Measurements from ENCODE around the gene FARP2. TPM values are rescaled to one million over a fixed set of nuclear protein-coding genes. Genes with fewer than 3 reads are reported as not detected.

Gene FARP2
- total and polyA plus RNA-seq, 2 of the 13 experiments (the other 11 are each of a cell fraction or from before 2014, with no cell fraction given) = 28.0 to 45.4 TPM

DNA sequence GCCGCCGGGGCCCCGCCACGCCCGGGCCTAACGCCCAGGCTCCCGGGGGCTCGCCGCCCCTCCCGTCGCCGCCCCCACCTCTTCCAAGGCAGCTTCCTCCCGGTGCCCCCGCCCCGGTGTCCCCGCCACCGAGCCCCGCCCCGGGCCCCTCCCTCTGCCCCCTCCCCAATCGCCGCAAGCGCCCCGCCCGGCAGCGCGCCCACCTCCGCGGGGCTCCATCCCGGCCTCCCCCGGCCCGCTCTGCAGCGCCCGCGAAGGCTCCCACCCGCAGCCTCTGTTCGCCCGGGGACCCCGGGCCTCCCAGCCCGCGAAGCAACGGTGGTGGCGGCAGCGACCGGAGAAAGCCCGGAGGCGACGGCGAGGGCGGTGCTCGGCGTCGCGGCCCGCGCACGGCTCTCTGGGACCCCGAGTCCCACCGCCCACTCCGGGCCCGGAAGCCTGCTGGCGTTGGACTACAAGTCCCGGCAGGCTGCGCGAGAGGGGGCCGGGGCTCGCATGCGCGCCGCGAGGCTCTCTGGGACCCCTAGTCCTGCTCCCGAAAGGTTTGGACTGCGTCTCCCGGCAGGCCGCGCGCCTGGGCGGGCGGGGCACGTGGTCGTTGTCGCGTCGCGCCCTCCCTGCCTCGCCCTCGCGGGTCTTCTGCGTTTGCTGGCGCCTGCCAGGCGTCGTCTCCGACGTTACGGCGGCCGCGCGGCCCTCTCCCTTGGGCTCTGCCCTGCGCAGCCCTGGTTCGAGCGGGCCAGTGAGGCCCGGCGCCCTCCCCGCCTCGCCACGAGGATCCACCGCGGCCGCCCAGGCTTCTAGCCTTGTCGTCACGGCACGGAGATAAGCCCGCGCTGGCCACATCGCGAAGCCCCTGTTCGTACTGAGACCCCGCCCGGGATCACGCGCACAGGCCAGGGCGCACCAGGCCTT is 152.4 kb downstream of the FARP2 start, which contains the start of gene STK25 (continued):
- TF ChIP-seq, protein P1, sequence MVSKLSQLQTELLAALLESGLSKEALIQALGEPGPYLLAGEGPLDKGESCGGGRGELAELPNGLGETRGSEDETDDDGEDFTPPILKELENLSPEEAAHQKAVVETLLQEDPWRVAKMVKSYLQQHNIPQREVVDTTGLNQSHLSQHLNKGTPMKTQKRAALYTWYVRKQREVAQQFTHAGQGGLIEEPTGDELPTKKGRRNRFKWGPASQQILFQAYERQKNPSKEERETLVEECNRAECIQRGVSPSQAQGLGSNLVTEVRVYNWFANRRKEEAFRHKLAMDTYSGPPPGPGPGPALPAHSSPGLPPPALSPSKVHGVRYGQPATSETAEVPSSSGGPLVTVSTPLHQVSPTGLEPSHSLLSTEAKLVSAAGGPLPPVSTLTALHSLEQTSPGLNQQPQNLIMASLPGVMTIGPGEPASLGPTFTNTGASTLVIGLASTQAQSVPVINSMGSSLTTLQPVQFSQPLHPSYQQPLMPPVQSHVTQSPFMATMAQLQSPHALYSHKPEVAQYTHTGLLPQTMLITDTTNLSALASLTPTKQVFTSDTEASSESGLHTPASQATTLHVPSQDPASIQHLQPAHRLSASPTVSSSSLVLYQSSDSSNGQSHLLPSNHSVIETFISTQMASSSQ (IDR thresholded peaks at IDR 0.05; ENCODE audit: low read depth) = no peak
- TF ChIP-seq, protein P1 (CRISPR knock-in tag; IDR thresholded peaks at IDR 0.05; ENCODE audit: borderline replicate concordance) = peak; percentile 87
- TF ChIP-seq YY1 (IDR thresholded peaks at IDR 0.05; ENCODE audit: insufficient read depth, insufficient replicate concordance, low read depth, low read length) = peak; percentile 85
- peak; percentile 93 for TF ChIP-seq KMT2B (CRISPR knock-in tag; IDR thresholded peaks at IDR 0.05)
- TF ChIP-seq, protein P2, sequence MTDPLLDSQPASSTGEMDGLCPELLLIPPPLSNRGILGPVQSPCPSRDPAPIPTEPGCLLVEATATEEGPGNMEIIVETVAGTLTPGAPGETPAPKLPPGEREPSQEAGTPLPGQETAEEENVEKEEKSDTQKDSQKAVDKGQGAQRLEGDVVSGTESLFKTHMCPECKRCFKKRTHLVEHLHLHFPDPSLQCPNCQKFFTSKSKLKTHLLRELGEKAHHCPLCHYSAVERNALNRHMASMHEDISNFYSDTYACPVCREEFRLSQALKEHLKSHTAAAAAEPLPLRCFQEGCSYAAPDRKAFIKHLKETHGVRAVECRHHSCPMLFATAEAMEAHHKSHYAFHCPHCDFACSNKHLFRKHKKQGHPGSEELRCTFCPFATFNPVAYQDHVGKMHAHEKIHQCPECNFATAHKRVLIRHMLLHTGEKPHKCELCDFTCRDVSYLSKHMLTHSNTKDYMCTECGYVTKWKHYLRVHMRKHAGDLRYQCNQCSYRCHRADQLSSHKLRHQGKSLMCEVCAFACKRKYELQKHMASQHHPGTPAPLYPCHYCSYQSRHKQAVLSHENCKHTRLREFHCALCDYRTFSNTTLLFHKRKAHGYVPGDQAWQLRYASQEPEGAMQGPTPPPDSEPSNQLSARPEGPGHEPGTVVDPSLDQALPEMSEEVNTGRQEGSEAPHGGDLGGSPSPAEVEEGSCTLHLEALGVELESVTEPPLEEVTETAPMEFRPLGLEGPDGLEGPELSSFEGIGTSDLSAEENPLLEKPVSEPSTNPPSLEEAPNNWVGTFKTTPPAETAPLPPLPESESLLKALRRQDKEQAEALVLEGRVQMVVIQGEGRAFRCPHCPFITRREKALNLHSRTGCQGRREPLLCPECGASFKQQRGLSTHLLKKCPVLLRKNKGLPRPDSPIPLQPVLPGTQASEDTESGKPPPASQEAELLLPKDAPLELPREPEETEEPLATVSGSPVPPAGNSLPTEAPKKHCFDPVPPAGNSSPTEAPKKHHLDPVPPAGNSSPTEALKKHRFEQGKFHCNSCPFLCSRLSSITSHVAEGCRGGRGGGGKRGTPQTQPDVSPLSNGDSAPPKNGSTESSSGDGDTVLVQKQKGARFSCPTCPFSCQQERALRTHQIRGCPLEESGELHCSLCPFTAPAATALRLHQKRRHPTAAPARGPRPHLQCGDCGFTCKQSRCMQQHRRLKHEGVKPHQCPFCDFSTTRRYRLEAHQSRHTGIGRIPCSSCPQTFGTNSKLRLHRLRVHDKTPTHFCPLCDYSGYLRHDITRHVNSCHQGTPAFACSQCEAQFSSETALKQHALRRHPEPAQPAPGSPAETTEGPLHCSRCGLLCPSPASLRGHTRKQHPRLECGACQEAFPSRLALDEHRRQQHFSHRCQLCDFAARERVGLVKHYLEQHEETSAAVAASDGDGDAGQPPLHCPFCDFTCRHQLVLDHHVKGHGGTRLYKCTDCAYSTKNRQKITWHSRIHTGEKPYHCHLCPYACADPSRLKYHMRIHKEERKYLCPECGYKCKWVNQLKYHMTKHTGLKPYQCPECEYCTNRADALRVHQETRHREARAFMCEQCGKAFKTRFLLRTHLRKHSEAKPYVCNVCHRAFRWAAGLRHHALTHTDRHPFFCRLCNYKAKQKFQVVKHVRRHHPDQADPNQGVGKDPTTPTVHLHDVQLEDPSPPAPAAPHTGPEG (CRISPR knock-in tag; IDR thresholded peaks at IDR 0.05) = peak; percentile 90
- TF ChIP-seq ZNF343 (CRISPR knock-in tag; IDR thresholded peaks at IDR 0.05) = peak; percentile 99
- TF ChIP-seq, protein P3, sequence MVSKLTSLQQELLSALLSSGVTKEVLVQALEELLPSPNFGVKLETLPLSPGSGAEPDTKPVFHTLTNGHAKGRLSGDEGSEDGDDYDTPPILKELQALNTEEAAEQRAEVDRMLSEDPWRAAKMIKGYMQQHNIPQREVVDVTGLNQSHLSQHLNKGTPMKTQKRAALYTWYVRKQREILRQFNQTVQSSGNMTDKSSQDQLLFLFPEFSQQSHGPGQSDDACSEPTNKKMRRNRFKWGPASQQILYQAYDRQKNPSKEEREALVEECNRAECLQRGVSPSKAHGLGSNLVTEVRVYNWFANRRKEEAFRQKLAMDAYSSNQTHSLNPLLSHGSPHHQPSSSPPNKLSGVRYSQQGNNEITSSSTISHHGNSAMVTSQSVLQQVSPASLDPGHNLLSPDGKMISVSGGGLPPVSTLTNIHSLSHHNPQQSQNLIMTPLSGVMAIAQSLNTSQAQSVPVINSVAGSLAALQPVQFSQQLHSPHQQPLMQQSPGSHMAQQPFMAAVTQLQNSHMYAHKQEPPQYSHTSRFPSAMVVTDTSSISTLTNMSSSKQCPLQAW (CRISPR knock-in tag; IDR thresholded peaks at IDR 0.05) = 0 out of 2 replicates have a peak, but pooled peaks have one; percentile 22
- no peak; the same call in 1 of the 2 replicates for TF ChIP-seq TP53 (CRISPR knock-in tag; conservative IDR thresholded peaks at IDR 0.05)
- TF ChIP-seq LCORL (IDR thresholded peaks at IDR 0.05) = no peak
- TF ChIP-seq LCORL (CRISPR knock-in tag; IDR thresholded peaks at IDR 0.05) = peak; percentile 94
- TF ChIP-seq REL (CRISPR knock-in tag; conservative IDR thresholded peaks at IDR 0.05) = peak; percentile 99
- peak; percentile 99 for TF ChIP-seq ZNF253 (CRISPR knock-in tag; IDR thresholded peaks at IDR 0.05; ENCODE audit: borderline replicate concordance)
- TF ChIP-seq ZNF484 (CRISPR knock-in tag; IDR thresholded peaks at IDR 0.05; ENCODE audit: borderline replicate concordance, low read depth) = peak; percentile 97; the same call in 1 of the 2 replicates
- TF ChIP-seq ZNF83 (CRISPR knock-in tag; IDR thresholded peaks at IDR 0.05; ENCODE audit: borderline replicate concordance) = peak; percentile 99
- TF ChIP-seq ZNF761 (CRISPR knock-in tag; conservative IDR thresholded peaks at IDR 0.05) = peak; percentile 99
- TF ChIP-seq ZFP36L1 (CRISPR knock-in tag; IDR thresholded peaks at IDR 0.05) = peak; percentile 99

Measured in HepG2 (cell line).